Neural progenitor cell (in vitro differentiated cells): ENCODE results near the gene EAF2.

Experiments used
- CTCF ChIP-seq: fragments of 200-600 bp; sonication (generic); IDR thresholded peaks from 2 replicates; pipeline ENCODE4 v1.5.1; 2017; ENCODE audit warnings: antibody characterized with exemption, mild to moderate bottlenecking
- EZH2 ChIP-seq: fragments of 200-600 bp; sonication (generic); IDR thresholded peaks from 2 replicates; pipeline ENCODE4 v1.6.1; 2017; ENCODE audit warnings: antibody characterized with exemption, mild to moderate bottlenecking, moderate library complexity

DNA sequence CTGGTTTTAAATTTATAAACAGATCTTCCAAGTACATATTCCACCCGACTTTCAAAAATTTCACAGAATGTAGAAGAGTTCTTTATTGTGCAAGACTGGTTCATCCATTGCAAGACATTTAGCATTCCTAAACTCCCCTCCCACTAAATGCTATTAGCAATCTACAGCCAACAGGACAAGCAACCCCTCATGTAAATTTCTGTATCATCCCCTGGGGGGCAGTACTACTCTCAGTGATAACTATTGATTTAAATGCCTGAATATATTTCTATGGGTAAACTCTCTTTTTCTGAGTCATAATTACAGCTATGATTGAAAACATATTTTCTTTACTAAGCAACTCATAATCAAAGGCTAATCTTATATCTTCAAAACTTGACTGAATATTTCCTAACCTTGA lies 48.5 kb downstream of the EAF2 start:
- TF ChIP-seq CTCF (peak; percentile 65), EZH2 (no peak)
